Epithelial cell of esophagus (primary cell): ENCODE measurements around the gene EPHB2.
"Not testable (repeated sequence)": the region's sequence is repeated elsewhere in the genome, so short reads cannot be mapped to it uniquely, and the experiment has no call there.

Experiments used
- DNase-seq: peaks from one replicate; pipeline ENCODE4 v3.0.0; 2010; ENCODE audit warnings: low read depth
- H3K4me3 ChIP-seq: 2 replicates; pipeline ENCODE4 v1.5.1; 2011; ENCODE audit warnings: mild to moderate bottlenecking, low read length, control low read depth
- CTCF ChIP-seq: IDR thresholded peaks from 2 replicates; pipeline ENCODE4 v1.5.1; 2011; ENCODE audit warnings: low read depth, mild to moderate bottlenecking, low read length, control low read depth, inconsistent platforms; ENCODE audit not compliant: insufficient read depth; ENCODE audit errors: missing control alignments

The EPHB2 gene

GRCh38 chr1:22838965-22839364 lies 128.3 kb downstream of the EPHB2 start:
- no peak for DNase-seq
- H3K4me3 ChIP-seq = no peak overlapping the region
- no peak for TF ChIP-seq CTCF

DNA sequence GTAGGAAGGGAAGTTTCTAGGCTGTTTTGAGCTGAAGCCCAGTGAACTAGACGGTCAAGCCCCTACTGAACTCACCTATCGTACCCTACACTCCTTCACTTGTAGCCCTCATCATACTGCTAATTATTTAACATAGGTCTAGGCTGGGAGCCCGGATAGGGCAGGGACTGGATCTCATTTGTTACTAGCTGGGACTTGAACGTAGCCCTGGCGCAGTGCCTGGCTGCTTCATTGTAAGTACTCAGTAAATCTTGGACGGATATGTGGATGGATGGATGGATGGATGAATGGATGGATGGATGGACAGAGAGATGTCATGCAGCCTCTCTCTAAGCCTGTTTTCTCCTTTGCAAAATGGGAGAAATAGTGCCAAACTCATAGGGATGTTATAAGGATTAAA lies 129.2 kb downstream of the EPHB2 start:
- no peak for DNase-seq
- TF ChIP-seq CTCF = no peak
- no peak overlapping the region for H3K4me3 ChIP-seq

DNA sequence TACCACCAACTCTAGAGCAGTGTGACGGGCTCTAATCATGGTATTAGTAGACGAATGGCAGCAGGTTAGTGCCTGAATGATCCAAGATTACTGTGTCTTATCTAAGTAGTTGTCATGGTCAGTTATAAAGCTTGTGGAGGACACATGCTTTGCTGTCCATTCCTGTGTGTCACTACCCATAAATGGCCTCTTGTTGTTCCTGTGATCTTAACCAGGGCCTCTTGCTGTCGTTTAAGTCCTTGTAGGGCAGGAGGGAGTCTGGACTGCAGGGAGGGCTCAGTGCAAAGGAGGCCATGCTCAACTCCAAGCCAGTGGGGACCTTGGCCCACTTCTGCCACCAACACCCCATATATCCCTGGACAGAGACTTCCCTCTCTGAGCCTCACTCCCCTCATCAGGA lies 130.5 kb downstream of the EPHB2 start:
- TF ChIP-seq CTCF = no peak
- H3K4me3 ChIP-seq = no peak overlapping the region
- no peak for DNase-seq

DNA sequence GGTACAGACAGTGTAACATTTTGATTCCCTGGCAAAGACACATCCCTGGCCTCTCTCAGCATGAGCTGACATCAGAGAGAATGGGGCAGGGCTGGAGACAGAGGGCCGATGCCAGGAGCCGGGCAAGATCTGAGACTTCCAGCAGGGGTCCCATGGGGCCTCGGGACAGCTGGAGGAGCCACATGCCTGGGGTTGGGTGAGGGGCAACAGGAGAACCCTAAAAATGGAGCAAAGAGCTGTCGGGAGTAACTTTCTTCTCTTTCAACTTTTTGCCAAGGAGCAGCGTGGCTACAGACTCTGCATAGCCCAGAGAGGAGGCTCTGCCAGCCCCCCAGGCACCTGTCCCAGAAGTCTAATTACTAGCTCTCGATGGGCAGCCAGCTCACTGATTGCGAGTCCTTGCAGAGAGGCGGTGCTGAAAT lies 131.2 kb downstream of the EPHB2 start:
- no peak overlapping the region for H3K4me3 ChIP-seq
- no peak for TF ChIP-seq CTCF
- DNase-seq = no peak

GRCh38 chr1:22843441-22844183 lies 133.0 kb downstream of the EPHB2 start:
- DNase-seq = not testable (repeated sequence)

GRCh38 chr1:22844621-22845020 lies 134.0 kb downstream of the EPHB2 start:
- no peak for DNase-seq
- H3K4me3 ChIP-seq = no peak overlapping the region
- TF ChIP-seq CTCF = no peak

More at GRCh38 chr1:22843441-22844183, 133.0 kb downstream of the EPHB2 start:
- not testable (repeated sequence) for H3K4me3 ChIP-seq

DNA sequence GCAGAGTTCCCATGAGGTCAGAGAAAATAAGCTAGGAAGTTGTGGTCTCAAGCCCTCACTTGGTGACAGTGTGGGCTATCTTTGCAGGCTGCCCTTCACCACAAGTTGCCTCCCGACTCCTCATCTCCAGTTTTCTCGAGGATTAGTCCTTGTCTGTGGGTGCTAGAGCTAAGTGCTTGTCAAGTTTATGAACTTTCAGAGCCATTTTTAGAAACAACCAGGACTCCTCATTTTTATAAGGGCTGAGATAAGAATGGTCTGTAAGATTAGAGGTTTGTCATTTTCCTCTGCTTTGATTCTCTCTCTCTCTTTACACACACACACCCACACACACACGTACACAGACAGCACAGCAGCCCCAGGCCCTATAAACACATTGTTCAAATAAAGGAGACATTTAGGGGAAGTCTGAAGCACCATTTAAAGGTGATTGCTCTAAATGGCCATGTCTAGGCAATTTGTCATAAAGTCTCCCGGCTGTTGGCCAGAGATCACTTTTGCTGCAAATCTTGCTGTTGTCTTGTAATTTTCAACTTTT lies 134.8 kb downstream of the EPHB2 start:
- no peak for TF ChIP-seq CTCF

More for the DNA sequence above, 134.8 kb downstream of the EPHB2 start:
- no peak overlapping the region for H3K4me3 ChIP-seq
- DNase-seq = no peak
